Measurements from ENCODE around the gene MUC7. TPM values are rescaled to one million over a fixed set of nuclear protein-coding genes. Genes with fewer than 3 reads are reported as not detected.

The MUC7 gene
- polyA plus RNA-seq, 1 donor from 2014 or later = not detected

- H3K9ac ChIP-seq (ENCODE audit: low read length) = no peak overlapping the region
- H3K4me3 ChIP-seq (ENCODE audit: low read length) = no peak overlapping the region
- H3K36me3 ChIP-seq (ENCODE audit: insufficient read depth, low read length) = no peaks in the 10 kb centered on the region
- no peaks in the 10 kb centered on the region for H3K9me3 ChIP-seq (ENCODE audit: low read length)
- no peaks in the 10 kb centered on the region for H3K9me2 ChIP-seq (ENCODE audit: insufficient read depth, low read length)
- no peaks in the 10 kb centered on the region for H3F3A ChIP-seq (ENCODE audit: insufficient read depth, low read length, poor library complexity, severe bottlenecking)
- H4K20me1 ChIP-seq (ENCODE audit: insufficient read depth) = no peaks in the 10 kb centered on the region
- H3K27me3 ChIP-seq (ENCODE audit: insufficient read depth, low read depth, low read length) = no peaks in the 10 kb centered on the region
- H3K4me2 ChIP-seq (ENCODE audit: low read length) = no peak overlapping the region
- TF ChIP-seq POLR2AphosphoS5 (IDR thresholded peaks at IDR 0.05) (no peak), RAD21 (conservative IDR thresholded peaks at IDR 0.05) (no peak)
- no peak overlapping the region for H3K27ac ChIP-seq (ENCODE audit: low read length)
- H2AFZ ChIP-seq (ENCODE audit: low read depth, low read length) = no peak overlapping the region
- H3K79me2 ChIP-seq (replicated peaks; ENCODE audit: insufficient read depth, low read length) = no peaks in the 10 kb centered on the region
Measured at GRCh38 chr4:70442474-70442873, 29.5 kb upstream of the MUC7 start.

GRCh38 chr4:70443329-70443728 lies 28.7 kb upstream of the MUC7 start:
- no peak overlapping the region for H2AFZ ChIP-seq (ENCODE audit: low read depth, low read length)
- H4K20me1 ChIP-seq (ENCODE audit: insufficient read depth) = no peaks in the 10 kb centered on the region
- no peak overlapping the region for H3K4me2 ChIP-seq (ENCODE audit: low read length)
- H3K9me2 ChIP-seq (ENCODE audit: insufficient read depth, low read length) = no peaks in the 10 kb centered on the region
- H3K36me3 ChIP-seq (ENCODE audit: insufficient read depth, low read length) = no peaks in the 10 kb centered on the region
- no peaks in the 10 kb centered on the region for H3K27me3 ChIP-seq (ENCODE audit: insufficient read depth, low read depth, low read length)
- no peaks in the 10 kb centered on the region for H3K9me3 ChIP-seq (ENCODE audit: low read length)
- no peaks in the 10 kb centered on the region for H3F3A ChIP-seq (ENCODE audit: insufficient read depth, low read length, poor library complexity, severe bottlenecking)
- no peak for TF ChIP-seq REST (IDR thresholded peaks at IDR 0.05; ENCODE audit: borderline replicate concordance)
- TF ChIP-seq TAF1 (IDR thresholded peaks at IDR 0.05; ENCODE audit: low read depth) = no peak
- no peak for TF ChIP-seq RAD21 (conservative IDR thresholded peaks at IDR 0.05)
- no peak for TF ChIP-seq EP300 (conservative IDR thresholded peaks at IDR 0.05; ENCODE audit: poor library complexity, severe bottlenecking)
- TF ChIP-seq POLR2AphosphoS5 (IDR thresholded peaks at IDR 0.05) = no peak
- TF ChIP-seq CTCF (IDR thresholded peaks at IDR 0.05; ENCODE audit: poor library complexity, severe bottlenecking) = no peak
- TF ChIP-seq SMC3 (conservative IDR thresholded peaks at IDR 0.05; ENCODE audit: poor library complexity) = no peak
- no peak for TF ChIP-seq EZH2 (IDR thresholded peaks at IDR 0.05; ENCODE audit: borderline replicate concordance, insufficient read depth, low read length, poor library complexity, severe bottlenecking)
- TF ChIP-seq MXI1 (conservative IDR thresholded peaks at IDR 0.05; ENCODE audit: poor library complexity, severe bottlenecking) = no peak
- no peak overlapping the region for H3K27ac ChIP-seq (ENCODE audit: low read length)
- no peak overlapping the region for H3K9ac ChIP-seq (ENCODE audit: low read length)
- H3K4me3 ChIP-seq (ENCODE audit: low read length) = no peak overlapping the region
- H3K79me2 ChIP-seq (replicated peaks; ENCODE audit: insufficient read depth, low read length) = no peaks in the 10 kb centered on the region

- Histone ChIP-seq H3K4me2 (ENCODE audit: low read length) (no peak overlapping the region), H3K4me3 (ENCODE audit: low read length) (no peak overlapping the region), H3K36me3 (ENCODE audit: insufficient read depth, low read length) (no peaks in the 10 kb centered on the region), H3K9me3 (ENCODE audit: low read length) (no peaks in the 10 kb centered on the region), H3K9ac (ENCODE audit: low read length) (no peak overlapping the region), H3K79me2 (replicated peaks; ENCODE audit: insufficient read depth, low read length) (no peaks in the 10 kb centered on the region), H3F3A (ENCODE audit: insufficient read depth, low read length, poor library complexity, severe bottlenecking) (no peaks in the 10 kb centered on the region), H3K27ac (ENCODE audit: low read length) (no peak overlapping the region), H4K20me1 (ENCODE audit: insufficient read depth) (no peaks in the 10 kb centered on the region), H3K9me2 (ENCODE audit: insufficient read depth, low read length) (no peaks in the 10 kb centered on the region), H3K27me3 (ENCODE audit: insufficient read depth, low read depth, low read length) (no peaks in the 10 kb centered on the region), H2AFZ (ENCODE audit: low read depth, low read length) (no peak overlapping the region)
- no peak for TF ChIP-seq RAD21 (conservative IDR thresholded peaks at IDR 0.05)
- TF ChIP-seq POLR2AphosphoS5 (IDR thresholded peaks at IDR 0.05) = no peak
- no peak for TF ChIP-seq SMC3 (conservative IDR thresholded peaks at IDR 0.05; ENCODE audit: poor library complexity)
- no peak for TF ChIP-seq REST (IDR thresholded peaks at IDR 0.05; ENCODE audit: borderline replicate concordance)
- TF ChIP-seq EP300 (conservative IDR thresholded peaks at IDR 0.05; ENCODE audit: poor library complexity, severe bottlenecking) = no peak
- TF ChIP-seq CTCF (IDR thresholded peaks at IDR 0.05; ENCODE audit: poor library complexity, severe bottlenecking) = no peak
- TF ChIP-seq EZH2 (IDR thresholded peaks at IDR 0.05; ENCODE audit: borderline replicate concordance, insufficient read depth, low read length, poor library complexity, severe bottlenecking) = no peak
- no peak for TF ChIP-seq TAF1 (IDR thresholded peaks at IDR 0.05; ENCODE audit: low read depth)
- TF ChIP-seq MXI1 (conservative IDR thresholded peaks at IDR 0.05; ENCODE audit: poor library complexity, severe bottlenecking) = no peak
Measured at GRCh38 chr4:70449220-70449619, 22.8 kb upstream of the MUC7 start.
